HL-60 (cell line): ENCODE results near the gene DLEC1.

Experiments
- DNase-seq, 2 experiments: peaks; one replicate each; pipeline ENCODE4 v3.0.0-alpha.2; 2010 to 2020; ENCODE audit warnings: low read depth in 1 of 2, low spot score in 1 of 2
- H3K27ac ChIP-seq: fragments of 250-450 bp; sonication (Bioruptor Pico); replicated peaks from 2 replicates; pipeline ENCODE4 v1.5.1; 2020; ENCODE audit warnings: mild to moderate bottlenecking, moderate library complexity
- H3K27me3 ChIP-seq: fragments of 250-450 bp; sonication (Bioruptor Pico); 2 replicates; pipeline ENCODE4 v1.5.1; 2021; ENCODE audit warnings: mild to moderate bottlenecking, moderate library complexity; ENCODE audit not compliant: insufficient read depth, poor library complexity, severe bottlenecking
- H3K4me3 ChIP-seq: replicated peaks from 2 replicates; pipeline ENCODE4 v1.5.1; 2011; ENCODE audit warnings: mild to moderate bottlenecking, control low read depth, low read length; ENCODE audit not compliant: insufficient read depth
- CTCF ChIP-seq: IDR thresholded peaks from one replicate; pipeline ENCODE4 v1.5.1; 2011; ENCODE audit warnings: low read length, control low read depth, inconsistent platforms; ENCODE audit not compliant: insufficient read depth
- GABPA ChIP-seq: IDR thresholded peaks from 2 replicates; pipeline ENCODE4 v1.6.1; 2012; ENCODE audit warnings: low read depth
- POLR2AphosphoS5 ChIP-seq: IDR thresholded peaks from 2 replicates; pipeline ENCODE4 v1.6.1; 2012; ENCODE audit warnings: low read depth
- REST ChIP-seq: IDR thresholded peaks from 2 replicates; pipeline ENCODE4 v1.6.1; 2012; ENCODE audit warnings: low read depth; ENCODE audit not compliant: insufficient replicate concordance
- SPI1 ChIP-seq: IDR thresholded peaks from 2 replicates; pipeline ENCODE4 v1.6.1; 2012; ENCODE audit warnings: low read depth, mild to moderate bottlenecking, borderline replicate concordance

DLEC1 gene

GRCh38 chr3:38170722-38171121, 131.7 kb downstream of the DLEC1 start:
- Histone ChIP-seq H3K4me3 (no peak overlapping the region), H3K27ac (no peak overlapping the region), H3K27me3 (no peaks in the 10 kb centered on the region)
- no peak for DNase-seq
- TF ChIP-seq REST (no peak), SPI1 (no peak), GABPA (no peak), POLR2AphosphoS5 (no peak), CTCF (no peak)

GRCh38 chr3:38171622-38172021, 132.6 kb downstream of the DLEC1 start:
- no peak overlapping the region for H3K27ac ChIP-seq
- no peaks in the 10 kb centered on the region for H3K27me3 ChIP-seq
- DNase-seq, result no peak
- no peak for TF ChIP-seq POLR2AphosphoS5
- TF ChIP-seq GABPA, result no peak
- H3K4me3 ChIP-seq, result no peak overlapping the region
